GM12865 (cell line): ENCODE results near the gene CHRNA4.

Experiments used
- DNase-seq: peaks from one replicate; pipeline ENCODE4 v3.0.0; 2010; ENCODE audit warnings: low read depth
- H3K4me3 ChIP-seq: 2 replicates; pipeline ENCODE4 v1.5.1; 2011; ENCODE audit warnings: mild to moderate bottlenecking, low read depth, low read length, control low read depth
- CTCF ChIP-seq: IDR thresholded peaks from 2 replicates; pipeline ENCODE4 v1.5.1; 2011; ENCODE audit warnings: low read length, control low read depth, low read depth, inconsistent platforms; ENCODE audit not compliant: insufficient read depth; ENCODE audit errors: missing control alignments

The CHRNA4 gene

DNA sequence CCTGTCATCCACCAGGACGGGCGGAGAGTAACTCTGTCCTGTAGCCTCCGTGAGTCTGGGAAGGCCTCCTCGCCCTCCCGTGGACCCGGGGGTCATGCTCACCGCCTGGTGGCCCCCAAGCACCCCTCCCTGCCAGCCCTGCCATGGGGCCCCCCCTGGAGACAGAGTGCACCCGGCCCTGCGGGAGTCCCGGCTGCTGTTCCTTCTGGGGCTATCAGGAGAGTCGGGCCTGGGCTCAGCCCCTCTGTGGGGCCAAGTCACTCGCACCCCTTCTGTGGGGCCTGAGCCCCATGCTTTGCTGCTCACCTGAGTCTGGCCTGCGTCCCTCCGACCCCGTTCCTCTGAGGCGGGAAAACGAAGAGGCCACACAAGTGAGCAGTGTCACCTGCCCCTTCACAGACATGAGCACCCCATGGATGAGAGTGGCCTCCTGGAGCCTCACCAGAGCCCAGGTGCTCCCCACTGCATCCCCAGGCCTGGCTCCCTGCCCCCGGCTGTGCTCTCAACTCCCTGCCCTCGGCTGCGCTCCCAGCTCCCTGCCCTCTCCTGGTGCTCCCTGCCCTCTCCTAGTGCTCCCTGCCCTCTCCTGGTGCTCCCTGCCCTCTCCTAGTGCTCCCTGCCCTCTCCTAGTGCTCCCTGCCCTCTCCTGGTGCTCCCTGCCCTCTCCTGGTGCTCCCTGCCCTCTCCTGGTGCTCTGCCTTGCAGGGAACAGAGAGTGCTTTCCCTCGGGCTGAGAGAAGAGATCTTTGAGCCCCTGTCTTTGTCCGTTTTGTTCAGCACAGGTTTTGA, 4.6 kb upstream of the CHRNA4 start:
- DNase-seq: no peak
- H3K4me3 ChIP-seq: no peak overlapping the region
- TF ChIP-seq CTCF: no peak

DNA sequence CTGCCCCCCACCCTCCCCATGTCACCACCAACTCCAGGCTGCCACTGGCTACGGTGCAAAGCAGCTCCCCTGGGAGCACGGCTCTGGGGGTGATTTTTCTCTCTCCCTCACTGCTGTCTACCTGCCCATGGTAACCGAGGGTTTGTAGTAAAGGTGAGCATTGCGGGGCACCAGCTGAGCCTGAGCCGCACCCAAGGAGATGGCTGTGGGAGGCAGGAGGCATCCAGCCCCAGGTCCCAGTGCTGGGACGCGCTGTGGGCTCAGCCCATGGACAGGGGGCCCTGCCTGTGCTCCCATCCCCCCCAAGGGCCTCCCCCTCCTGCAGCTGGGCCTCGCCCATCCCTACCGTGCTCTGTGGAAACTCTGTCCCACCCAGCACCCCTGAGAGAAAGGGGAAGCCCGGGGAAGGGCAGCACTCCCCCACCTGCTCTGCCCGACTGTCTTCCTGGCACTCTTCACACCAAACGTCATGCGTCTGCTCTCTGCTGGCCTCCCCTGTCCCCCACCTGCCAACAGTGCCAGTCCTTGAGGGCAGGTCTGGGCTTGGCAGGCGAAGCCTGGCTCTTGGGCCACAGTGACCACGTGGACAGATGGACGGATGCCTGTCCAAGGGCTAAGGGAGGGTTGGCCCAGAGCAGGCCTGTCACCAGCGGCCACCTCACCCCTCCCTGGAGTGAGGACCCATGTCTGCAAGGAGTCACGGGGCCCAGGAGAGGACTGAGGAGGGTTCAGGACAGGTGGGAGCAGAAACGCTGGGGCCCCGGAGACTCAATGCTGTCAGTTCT, 3.8 kb upstream of the CHRNA4 start:
- TF ChIP-seq CTCF: no peak
- DNase-seq: no peak
- H3K4me3 ChIP-seq: no peak overlapping the region

GRCh38 chr20:63363981-63364561, 2.9 kb upstream of the CHRNA4 start:
- TF ChIP-seq CTCF: no peak
- DNase-seq: no peak

DNA sequence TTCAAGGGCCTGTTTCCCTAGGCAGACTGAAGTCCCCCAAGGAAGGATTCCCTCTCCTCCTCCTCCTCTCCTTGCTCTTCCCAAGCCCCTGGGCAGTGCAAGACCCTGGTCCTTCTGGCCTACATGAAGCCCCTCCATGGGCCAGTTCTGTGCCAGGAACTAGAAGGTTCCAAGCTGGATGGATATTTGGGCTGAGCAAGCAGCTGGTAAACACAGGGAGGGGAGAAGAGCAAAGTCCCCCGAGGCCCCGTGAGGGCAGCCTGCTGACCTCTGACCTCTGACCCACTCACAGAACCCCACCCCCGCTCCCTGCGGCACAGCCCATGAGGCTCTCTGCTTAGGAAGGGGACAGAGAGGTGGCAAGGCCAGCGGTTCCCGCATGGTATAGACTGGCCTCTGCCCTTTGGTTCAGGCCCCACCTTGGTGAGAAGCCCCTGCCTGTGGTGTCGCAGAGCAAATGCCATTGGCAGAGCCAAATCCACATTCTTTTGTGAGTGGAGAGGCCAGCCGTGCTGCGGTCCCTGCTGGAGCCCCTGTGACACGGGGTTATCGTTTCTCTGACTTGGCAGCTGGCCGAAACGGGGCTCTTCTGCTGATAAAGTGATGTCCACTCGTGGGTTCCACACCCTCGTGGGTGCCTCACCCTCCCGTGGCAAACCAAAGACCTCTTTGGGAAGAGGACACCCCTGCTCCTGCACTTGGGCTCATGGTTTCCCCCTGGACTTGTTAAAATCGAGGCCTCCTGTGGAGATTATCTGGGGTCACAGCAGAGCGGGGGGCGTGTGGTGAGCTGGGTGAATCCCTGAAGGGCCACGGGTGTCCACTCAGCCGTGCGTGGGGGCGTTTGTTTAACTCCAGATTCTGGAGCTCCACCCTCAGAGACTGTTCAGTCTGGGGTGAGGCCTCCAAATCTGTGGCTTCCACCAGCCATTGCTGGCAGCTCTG, 2.1 kb upstream of the CHRNA4 start:
- no peak overlapping the region for H3K4me3 ChIP-seq
- DNase-seq: no peak
- no peak for TF ChIP-seq CTCF

More at GRCh38 chr20:63363981-63364561, 2.9 kb upstream of the CHRNA4 start:
- no peak overlapping the region for H3K4me3 ChIP-seq

DNA sequence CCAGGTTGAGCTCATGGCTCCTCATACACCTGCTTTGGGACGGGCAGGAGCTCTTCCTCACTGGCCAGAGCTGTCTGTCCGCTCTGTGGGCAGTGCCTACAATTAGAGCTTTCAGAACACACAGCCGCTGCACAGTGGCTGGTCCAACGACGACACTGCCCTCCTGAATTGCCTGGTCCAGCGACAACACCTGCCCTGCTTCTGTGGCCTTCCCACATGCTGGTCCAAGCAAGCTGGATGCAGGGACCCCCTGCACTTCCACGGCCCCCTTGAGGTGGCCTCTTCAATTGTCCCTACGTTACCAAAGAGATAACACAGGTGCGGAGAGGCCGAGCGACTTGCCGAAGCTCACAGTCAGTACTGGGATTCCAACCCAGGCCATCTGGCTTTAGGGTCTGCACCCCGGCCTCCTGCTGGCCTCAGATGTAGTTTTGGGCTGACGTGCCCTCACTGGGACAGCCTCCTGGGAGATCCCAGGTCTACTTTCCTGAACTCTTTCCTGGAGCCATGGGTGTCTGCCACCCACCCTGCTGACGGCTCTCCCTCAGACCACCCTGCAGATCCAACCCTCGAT, 1.4 kb upstream of the CHRNA4 start:
- no peak for DNase-seq
- no peak overlapping the region for H3K4me3 ChIP-seq
- no peak for TF ChIP-seq CTCF
